Endothelial cell of umbilical vein (primary cell): Measurements from ENCODE around the gene TUT7. TPM values are rescaled to one million over a fixed set of nuclear protein-coding genes. Genes with fewer than 3 reads are reported as not detected.

Experiments
- BruUV-seq: library from RNA; stranded (reverse); fragments of 400-500 nt; replicated peaks from 2 replicates; lab custom pipeline; 2021; lab: Mats Ljungman, UMichigan
- CTCF ChIA-PET: fragments of 300-600, 350-600 bp; sonication (Branson Sonifier 250); formaldehyde crosslinking; loops from one replicate; lab custom pipeline; 2021; ENCODE audit warnings: antibody characterized with exemption, inconsistent platforms; lab: Charles Lee
- POLR2A ChIA-PET: fragments of 300-600, 350-600 bp; sonication (Branson Sonifier 250); formaldehyde crosslinking; loops from one replicate; lab custom pipeline; 2021; ENCODE audit warnings: antibody characterized with exemption, inconsistent platforms; lab: Charles Lee
- DNase-seq: peaks from one replicate; pipeline ENCODE4 v3.0.0-alpha.2; 2011; ENCODE audit warnings: low read depth, low spot score
- FAIRE-seq: peaks from 2 replicates; lab custom pipeline; 2011; peaks lifted over from hg19 to GRCh38; lab: Jason Lieb, UNC
- H2AFZ ChIP-seq: 2 replicates; pipeline ENCODE4 v1.6.0; 2012; ENCODE audit warnings: low read depth, low read length, control low read depth, inconsistent platforms
- H3K27ac ChIP-seq: 2 replicates; pipeline ENCODE4 v1.5.1; 2011; ENCODE audit warnings: low read depth, mild to moderate bottlenecking, control low read depth, low read length, moderate library complexity; ENCODE audit not compliant: insufficient read depth
- H3K27me3 ChIP-seq, 2 experiments: 2 replicates each; pipeline versions ENCODE4 v1.6.0 to v1.6.1; 2011; ENCODE audit warnings: low read length in 2 of 2, mixed read lengths in 1 of 2; ENCODE audit not compliant: control insufficient read depth in 2 of 2, insufficient read depth in 2 of 2
- H3K36me3 ChIP-seq, 2 experiments: 2 replicates in 1 of 2; 3 replicates in 1 of 2; pipeline ENCODE4 v1.5.1; 2011; ENCODE audit warnings: low read length in 2 of 2, mild to moderate bottlenecking in 1 of 2, moderate library complexity in 1 of 2; ENCODE audit not compliant: control insufficient read depth in 2 of 2, insufficient read depth in 2 of 2; ENCODE audit errors: extremely low read depth in 1 of 2
- H3K4me1 ChIP-seq: 3 replicates; pipeline ENCODE4 v1.5.1; 2011; ENCODE audit warnings: mild to moderate bottlenecking, low read length; ENCODE audit not compliant: control insufficient read depth, insufficient read depth; ENCODE audit errors: extremely low read depth
- H3K4me2 ChIP-seq: 2 replicates; pipeline ENCODE4 v1.6.1; 2011; ENCODE audit warnings: low read length, control low read depth, mixed read lengths; ENCODE audit not compliant: insufficient read depth
- H3K4me3 ChIP-seq, 3 experiments: fragments of 200-600 bp in 1 of 3; sonication (generic), shearing (Covaris generic) in 1 of 3; replicated peaks in 1 of 3; 2 replicates each; pipeline ENCODE4 v1.5.1; 2011 to 2016; ENCODE audit warnings: control low read depth in 3 of 3, low read length in 3 of 3, mild to moderate bottlenecking in 2 of 3, inconsistent platforms in 1 of 3, low read depth in 1 of 3, moderate library complexity in 1 of 3; ENCODE audit not compliant: insufficient read depth in 1 of 3
- H3K79me2 ChIP-seq: 2 replicates; pipeline ENCODE4 v1.6.0; 2012; ENCODE audit warnings: low read length, inconsistent platforms; ENCODE audit not compliant: control insufficient read depth, insufficient read depth
- H3K9ac ChIP-seq: replicated peaks from 2 replicates; pipeline ENCODE3; 2011; ENCODE audit warnings: low read length, control low read depth; ENCODE audit not compliant: insufficient read depth; ENCODE audit errors: extremely low read depth
- H3K9me1 ChIP-seq: replicated peaks from 3 replicates; pipeline ENCODE4 v1.6.0; 2011; ENCODE audit warnings: mild to moderate bottlenecking, low read length; ENCODE audit not compliant: control insufficient read depth, insufficient read depth; ENCODE audit errors: extremely low read depth
- H3K9me3 ChIP-seq: replicated peaks from 2 replicates; pipeline ENCODE4 v1.5.1; 2012; ENCODE audit warnings: low read length, inconsistent platforms; ENCODE audit not compliant: control insufficient read depth, insufficient read depth
- H4K20me1 ChIP-seq: replicated peaks from 2 replicates; pipeline ENCODE3; 2011; ENCODE audit warnings: mild to moderate bottlenecking, low read length; ENCODE audit not compliant: control insufficient read depth, insufficient read depth; ENCODE audit errors: extremely low read depth
- EZH2 ChIP-seq: IDR thresholded peaks from 2 replicates; pipeline ENCODE4 v1.6.1; 2012; ENCODE audit warnings: borderline replicate concordance, low read depth, mild to moderate bottlenecking, moderate library complexity, low read length, inconsistent platforms; ENCODE audit not compliant: severe bottlenecking
- FOS ChIP-seq: IDR thresholded peaks from 2 replicates; pipeline ENCODE4 v1.6.1; 2011; ENCODE audit warnings: mild to moderate bottlenecking, low read length, moderate library complexity, borderline replicate concordance; ENCODE audit not compliant: insufficient read depth
- GATA2 ChIP-seq: IDR thresholded peaks from 2 replicates; pipeline ENCODE4 v1.7.0; 2011; ENCODE audit warnings: low read depth, mild to moderate bottlenecking, moderate library complexity, mixed read lengths, low read length; ENCODE audit not compliant: insufficient read length, insufficient read depth
- MAX ChIP-seq: IDR thresholded peaks from 2 replicates; pipeline ENCODE4 v1.6.1; 2011; ENCODE audit not compliant: insufficient read depth, insufficient read length
- MYC ChIP-seq: IDR thresholded peaks from one replicate; pipeline ENCODE4 v1.6.1; 2011; ENCODE audit warnings: mild to moderate bottlenecking, low read depth, low read length
- POLR2AphosphoS5 ChIP-seq: IDR thresholded peaks from 2 replicates; pipeline ENCODE4 v1.6.1; 2012; ENCODE audit warnings: low read depth, mild to moderate bottlenecking, control low read depth, low read length, moderate library complexity; ENCODE audit not compliant: insufficient read depth
- dilution Hi-C: fragments of 300-500 bp; cut with MboI; formaldehyde crosslinking; loops from one replicate; pipeline ENCODE4 v1.15.0; 2019; ENCODE audit warnings: low sequenced_read_pairs; ENCODE audit not compliant: extremely low pct_ligation_motif_present
- intact Hi-C: fragments of 100-400 bp; cut with micrococcal nuclease; formaldehyde crosslinking; loops from one replicate; pipeline ENCODE4 v1.10.0; 2022
- polyA plus RNA-seq, 4 experiments: library from polyadenylated mRNA; depleted of rRNA in 3 of 4; stranded (reverse) in 3 of 4; unstranded in 1 of 4; fragments of >200 nt; gene quantifications; 2 replicates each; pipeline versions ENCODE4 v1.2.1 to v1.2.3, GENCODE V29; 2011 to 2012; ENCODE audit warnings: missing spikeins in 1 of 4
- total RNA-seq: library from RNA; stranded (reverse); gene quantifications from 2 replicates; pipeline ENCODE4 v1.2.3, GENCODE V29; 2021
- TF ChIP-seq, protein P1 (sequence below), 2 donors: IDR thresholded peaks; 1 replicate in 1 of 2; 2 replicates in 1 of 2; pipeline ENCODE4 v1.5.1; 2011; ENCODE audit warnings: low read length in 2 of 2, mild to moderate bottlenecking in 2 of 2, moderate library complexity in 2 of 2, control low read depth in 1 of 2, inconsistent platforms in 1 of 2, low read depth in 1 of 2; ENCODE audit not compliant: insufficient read depth in 1 of 2; ENCODE audit errors: extremely low read depth in 1 of 2

Gene TUT7
- total and polyA plus RNA-seq, 2 donors (not counting 3 experiments of a cell fraction or from before 2014, with no cell fraction given) = 5.1 to 19.0 TPM

- H2AFZ ChIP-seq = no peak overlapping the region
- no peaks in the 10 kb centered on the region for H3K79me2 ChIP-seq
- H3K9me1 ChIP-seq = no peaks in the 10 kb centered on the region
- H3K4me2 ChIP-seq = no peak overlapping the region
- POLR2A ChIA-PET = no interaction called here
- DNase-seq = no peak
- H3K4me3 ChIP-seq = no peak overlapping the region
- no peaks in the 10 kb centered on the region for H3K4me1 ChIP-seq
- CTCF ChIA-PET = no interaction called here
- no peak overlapping the region for H3K27ac ChIP-seq
- no peaks in the 10 kb centered on the region for H3K27me3 ChIP-seq
- no TSS peak for BruUV-seq
- H3K9ac ChIP-seq = no peak overlapping the region
- intact Hi-C loops (no loop called here), dilution Hi-C loops (no loop called here)
- H3K9me3 ChIP-seq = no peaks in the 10 kb centered on the region
- H3K36me3 ChIP-seq = peaks cover 5 to 29% of the 10 kb centered on the region in 2 experiments
- H4K20me1 ChIP-seq = no peaks in the 10 kb centered on the region
- TF ChIP-seq FOS (no peak), POLR2AphosphoS5 (no peak), EZH2 (no peak), GATA2 (no peak), MAX (no peak), MYC (no peak)
- TF ChIP-seq, protein P1, sequence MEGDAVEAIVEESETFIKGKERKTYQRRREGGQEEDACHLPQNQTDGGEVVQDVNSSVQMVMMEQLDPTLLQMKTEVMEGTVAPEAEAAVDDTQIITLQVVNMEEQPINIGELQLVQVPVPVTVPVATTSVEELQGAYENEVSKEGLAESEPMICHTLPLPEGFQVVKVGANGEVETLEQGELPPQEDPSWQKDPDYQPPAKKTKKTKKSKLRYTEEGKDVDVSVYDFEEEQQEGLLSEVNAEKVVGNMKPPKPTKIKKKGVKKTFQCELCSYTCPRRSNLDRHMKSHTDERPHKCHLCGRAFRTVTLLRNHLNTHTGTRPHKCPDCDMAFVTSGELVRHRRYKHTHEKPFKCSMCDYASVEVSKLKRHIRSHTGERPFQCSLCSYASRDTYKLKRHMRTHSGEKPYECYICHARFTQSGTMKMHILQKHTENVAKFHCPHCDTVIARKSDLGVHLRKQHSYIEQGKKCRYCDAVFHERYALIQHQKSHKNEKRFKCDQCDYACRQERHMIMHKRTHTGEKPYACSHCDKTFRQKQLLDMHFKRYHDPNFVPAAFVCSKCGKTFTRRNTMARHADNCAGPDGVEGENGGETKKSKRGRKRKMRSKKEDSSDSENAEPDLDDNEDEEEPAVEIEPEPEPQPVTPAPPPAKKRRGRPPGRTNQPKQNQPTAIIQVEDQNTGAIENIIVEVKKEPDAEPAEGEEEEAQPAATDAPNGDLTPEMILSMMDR (IDR thresholded peaks at IDR 0.05; ENCODE audit: extremely low read depth in 1 of 2, insufficient read depth in 1 of 2, low read depth in 1 of 2, low read length in 2 of 2) = no peak
- FAIRE-seq = no peak
These were observed 16.6 kb downstream of the TUT7 start for GRCh38 chr9:86337469-86338108.
